A673 (cell line): ENCODE results near the gene MICOS13. TPM values are rescaled to one million over a fixed set of nuclear protein-coding genes. Genes with fewer than 3 reads are reported as not detected.

Experiments used
- BruUV-seq: library from RNA; stranded (reverse); fragments of 400-500 nt; replicated peaks from 2 replicates; lab custom pipeline; 2021; lab: Mats Ljungman, UMichigan
- CTCF ChIA-PET: fragments of 300-600 bp; sonication (Branson Sonifier 250); formaldehyde crosslinking; loops from one replicate; lab custom pipeline; 2022; ENCODE audit warnings: antibody characterized with exemption; lab: Charles Lee
- POLR2A ChIA-PET: fragments of 300-600 bp; sonication (Branson Sonifier 250); formaldehyde crosslinking; loops from one replicate; lab custom pipeline; 2022; ENCODE audit warnings: antibody characterized with exemption; ENCODE audit not compliant: low non-redundant PET; lab: Charles Lee
- DNase-seq: peaks from one replicate; pipeline ENCODE4 v3.0.0-alpha.2; 2015; ENCODE audit warnings: low spot score
- H3K27ac ChIP-seq: fragments of 200-600 bp; sonication (generic); 2 replicates; pipeline ENCODE4 v1.5.1; 2016; ENCODE audit warnings: mixed run types, low read depth, mild to moderate bottlenecking, mixed read lengths, antibody characterized with exemption, low read length; ENCODE audit not compliant: poor library complexity, severe bottlenecking
- H3K27me3 ChIP-seq: fragments of 200-600 bp; sonication (generic); replicated peaks from 2 replicates; pipeline ENCODE4 v1.6.1; 2017; ENCODE audit warnings: mixed run types, low read depth, mild to moderate bottlenecking, mixed read lengths, antibody characterized with exemption, low read length; ENCODE audit not compliant: insufficient read depth, poor library complexity
- H3K36me3 ChIP-seq: fragments of 200-600 bp; sonication (generic); 2 replicates; pipeline ENCODE4 v1.6.1; 2016; ENCODE audit warnings: mixed run types, mild to moderate bottlenecking, mixed read lengths, antibody characterized with exemption, low read length; ENCODE audit not compliant: insufficient read depth, poor library complexity, severe bottlenecking
- H3K4me1 ChIP-seq: fragments of 200-600 bp; sonication (generic); 2 replicates; pipeline ENCODE4 v1.6.1; 2017; ENCODE audit warnings: mixed run types, mild to moderate bottlenecking, mixed read lengths, antibody characterized with exemption, low read length; ENCODE audit not compliant: insufficient read depth, poor library complexity, severe bottlenecking
- H3K4me3 ChIP-seq: fragments of 200-600 bp; sonication (generic); 2 replicates; pipeline ENCODE4 v1.5.1; 2016; ENCODE audit warnings: low read depth, mixed run types, mild to moderate bottlenecking, mixed read lengths, low read length; ENCODE audit not compliant: poor library complexity, severe bottlenecking
- H3K9me3 ChIP-seq: fragments of 200-600 bp; sonication (generic); 2 replicates; pipeline ENCODE4 v1.6.1; 2016; ENCODE audit warnings: mixed run types, low read depth, mild to moderate bottlenecking, mixed read lengths, antibody characterized with exemption, low read length; ENCODE audit not compliant: poor library complexity, severe bottlenecking
- CTCF ChIP-seq: fragments of 300-800, 200-600 bp; sonication (generic); conservative IDR thresholded peaks from 2 replicates; pipeline ENCODE4 v1.5.1; 2017; ENCODE audit warnings: low read depth, mild to moderate bottlenecking, antibody characterized with exemption, low read length, moderate library complexity, mixed read lengths
- EZH2 ChIP-seq: fragments of 200-600 bp; sonication (generic); IDR thresholded peaks from 2 replicates; pipeline ENCODE4 v1.6.1; 2017; ENCODE audit warnings: borderline replicate concordance, low read depth, mild to moderate bottlenecking, mixed read lengths, antibody characterized with exemption, low read length; ENCODE audit not compliant: poor library complexity, severe bottlenecking
- intact Hi-C: fragments of 100-400 bp; cut with micrococcal nuclease; formaldehyde crosslinking; loops from one replicate; pipeline ENCODE4 v1.10.0; 2022; ENCODE audit not compliant: unreplicated experiment
- total RNA-seq: library from RNA; stranded (reverse); gene quantifications from 2 replicates; pipeline ENCODE4 v1.2.3, GENCODE V29; 2021

MICOS13 gene
- total RNA-seq, 1 experiment from 2014 or later: 36.3 TPM

GRCh38 chr19:5717215-5717935 is 37.1 kb upstream of the MICOS13 start:
- ChIA-PET POLR2A (no interaction called here), CTCF (no interaction called here)
- intact Hi-C loops: no loop called here
- Histone ChIP-seq H3K27ac (peak overlapping the region; percentile 98), H3K4me1 (peaks cover 16% of the 10 kb centered on the region), H3K9me3 (no peaks in the 10 kb centered on the region), H3K27me3 (no peaks in the 10 kb centered on the region), H3K4me3 (peak overlapping the region; percentile 93), H3K36me3 (peaks cover 32% of the 10 kb centered on the region)
- no TSS peak for BruUV-seq
- no peak for DNase-seq
- TF ChIP-seq CTCF: no peak
- no peak for TF ChIP-seq EZH2

- no peak for DNase-seq
- CTCF ChIA-PET: no interaction called here
- H3K9me3 ChIP-seq: no peaks in the 10 kb centered on the region
- no peak overlapping the region for H3K27ac ChIP-seq
- intact Hi-C loops: no loop called here
- H3K4me1 ChIP-seq: peaks cover 16% of the 10 kb centered on the region
- no peak for TF ChIP-seq EZH2
- no peak for TF ChIP-seq CTCF
- POLR2A ChIA-PET: interaction anchor here (0.8 kb wide), 1 partner anchor 24 kb away, joined by 3 read pairs; no protein-coding TSS in a partner anchor
- peaks cover 56% of the 10 kb centered on the region for H3K36me3 ChIP-seq
- no peak overlapping the region for H3K4me3 ChIP-seq
- no peaks in the 10 kb centered on the region for H3K27me3 ChIP-seq
- no TSS peak for BruUV-seq
These were observed 34.5 kb upstream of the MICOS13 start for GRCh38 chr19:5714816-5715215.

GRCh38 chr19:5713228-5713627 is 32.9 kb upstream of the MICOS13 start:
- POLR2A ChIA-PET: interaction anchor here (0.6 kb wide), 1 partner anchor 10 kb away, joined by 11 read pairs; no protein-coding TSS in a partner anchor
- DNase-seq: no peak

More at GRCh38 chr19:5713228-5713627, 32.9 kb upstream of the MICOS13 start:
- no peak overlapping the region for H3K4me3 ChIP-seq
- intact Hi-C loops: no loop called here
- peaks cover 12% of the 10 kb centered on the region for H3K4me1 ChIP-seq
- peaks cover 67% of the 10 kb centered on the region for H3K36me3 ChIP-seq
- no peak overlapping the region for H3K27ac ChIP-seq
- BruUV-seq: no TSS peak
- H3K9me3 ChIP-seq: no peaks in the 10 kb centered on the region
- TF ChIP-seq EZH2: no peak
- TF ChIP-seq CTCF: no peak
- H3K27me3 ChIP-seq: no peaks in the 10 kb centered on the region
- CTCF ChIA-PET: no interaction called here
